Measurements from ENCODE around the gene BACH2. TPM values are rescaled to one million over a fixed set of nuclear protein-coding genes. Genes with fewer than 3 reads are reported as not detected.

Gene BACH2
- total RNA-seq, 1 experiment from 2014 or later = 3.3 TPM

DNA sequence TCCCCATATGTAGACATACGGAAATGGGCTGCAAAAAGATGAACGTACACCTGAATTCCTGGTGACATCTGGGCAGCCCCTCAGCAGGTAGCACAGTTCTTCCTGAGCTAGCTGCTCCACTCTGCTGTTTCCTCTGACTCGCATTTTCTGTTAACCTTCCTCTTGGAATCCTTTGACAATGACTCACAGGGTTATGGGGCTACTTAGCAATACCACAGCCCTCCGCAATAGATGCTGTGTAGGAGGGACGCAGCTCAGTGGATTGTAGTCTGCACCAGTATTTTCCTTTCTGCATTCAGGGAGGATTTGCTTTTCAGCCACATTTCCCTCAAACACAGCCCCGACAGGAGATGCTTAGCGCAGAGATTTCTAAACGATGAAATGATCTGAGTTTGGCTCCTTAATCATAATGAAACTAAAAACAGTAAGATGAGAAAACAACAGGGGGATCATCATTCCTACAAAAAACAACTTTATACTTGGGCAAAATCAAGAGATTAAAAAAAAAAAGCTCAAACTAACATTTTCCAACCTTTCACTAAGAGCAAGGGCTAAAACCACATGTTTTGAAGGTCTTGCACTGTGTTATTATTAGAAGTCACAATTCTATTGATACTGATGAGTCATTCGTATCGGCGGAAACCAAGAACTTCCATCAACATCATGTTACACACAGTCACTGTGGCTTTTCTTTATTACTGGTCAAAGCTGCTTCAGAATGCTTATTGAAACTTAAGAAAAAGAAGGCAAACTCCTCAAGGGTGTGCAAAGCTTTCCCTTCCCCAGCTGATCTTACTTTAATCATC lies 12.2 kb downstream of the BACH2 start:
- no peaks in the 10 kb centered on the region for H4K20me1 ChIP-seq (ENCODE audit: insufficient read depth)
- peak overlapping the region; percentile 76 for H3K4me2 ChIP-seq (ENCODE audit: low read length)
- ATAC-seq (peak; percentile 88), DNase-seq (ENCODE audit: low read depth, low spot score) (peak; percentile 86)
- H3K4me1 ChIP-seq (ENCODE audit: control insufficient read depth in 1 of 2, insufficient read depth in 2 of 2, low read length in 2 of 2) = peaks cover 23 to 40% of the 10 kb centered on the region in 2 experiments
- H3K9me2 ChIP-seq (ENCODE audit: insufficient read depth) = no peaks in the 10 kb centered on the region
- peak overlapping the region; percentile 55 for H2AFZ ChIP-seq (ENCODE audit: low read depth, low read length, poor library complexity, severe bottlenecking)
- peak overlapping the region; percentile 46 to 61 for H3K4me3 ChIP-seq (replicated peaks in 1 of 2; ENCODE audit: low read depth in 1 of 2, low read length in 2 of 2)
- intact Hi-C loops (cut with micrococcal nuclease) = loop anchor here (1.0 to 10.0 kb wide), 4 partner anchors 66 to 340 kb away; no protein-coding TSS in a partner anchor
- RAD21 ChIA-PET (ENCODE audit: low non-redundant PET in 1 of 2, low total read pairs in 2 of 2, uncharacterized antibody in 2 of 2, unreplicated experiment in 2 of 2) = interaction anchor here (1.6 kb wide), 2 partner anchors 195 to 344 kb away, joined by 4 to 7 read pairs; no protein-coding TSS in a partner anchor
- POLR2A ChIA-PET = interaction anchor here (1.0 to 1.8 kb wide), 2 partner anchors 13 to 106 kb away, joined by 3 read pairs; no protein-coding TSS in a partner anchor
- H3K9ac ChIP-seq (ENCODE audit: low read length) = peak overlapping the region; percentile 61
- H3K27me3 ChIP-seq (ENCODE audit: insufficient read depth, low read length) = no peaks in the 10 kb centered on the region
- H3K36me3 ChIP-seq (ENCODE audit: control insufficient read depth in 1 of 2, insufficient read depth in 2 of 2, low read length in 2 of 2) = no peaks in the 10 kb centered on the region
- no peaks in the 10 kb centered on the region for H3K79me2 ChIP-seq (ENCODE audit: insufficient read depth, low read length)
- H3K27ac ChIP-seq (ENCODE audit: low read depth, low read length) = peak overlapping the region; percentile 65
- no peaks in the 10 kb centered on the region for H3K9me3 ChIP-seq (ENCODE audit: control insufficient read depth in 1 of 2, insufficient read depth in 1 of 2, low read depth in 1 of 2, low read length in 2 of 2)
- CTCF ChIA-PET = interaction anchor here (0.7 to 2.6 kb wide), 6 partner anchors 10 to 344 kb away, joined by 3 to 10 read pairs (median 6); no protein-coding TSS in a partner anchor
- BruUV-seq (replicated peaks) = no TSS peak
- TF ChIP-seq ZNF274 (IDR thresholded peaks at IDR 0.05; ENCODE audit: low read depth, low read length) (no peak), SRF (IDR thresholded peaks at IDR 0.05; ENCODE audit: low read depth) (peak; percentile 17; the same call in 1 of the 2 replicates), SIN3A (IDR thresholded peaks at IDR 0.05; ENCODE audit: low read depth) (peak; percentile 75), POLR2A (IDR thresholded peaks at IDR 0.05; ENCODE audit: borderline replicate concordance, extremely low read depth, insufficient read depth, insufficient read length) (no peak), ZFX (IDR thresholded peaks at IDR 0.05) (no peak), CBX3 (IDR thresholded peaks at IDR 0.05; ENCODE audit: low read depth) (peak; percentile 70), YY1 (IDR thresholded peaks at IDR 0.05; ENCODE audit: extremely low read depth, insufficient replicate concordance, low read depth, low read length) (peak; percentile 22), RAD21 (IDR thresholded peaks at IDR 0.05; ENCODE audit: low read depth) (peak; percentile 7; the same call in 1 of the 2 replicates), EGR1 (IDR thresholded peaks at IDR 0.05; ENCODE audit: low read depth) (no peak; the same call in 1 of the 2 replicates), SP1 (IDR thresholded peaks at IDR 0.05; ENCODE audit: low read depth) (peak; percentile 50), CEBPB (IDR thresholded peaks at IDR 0.05; ENCODE audit: low read depth) (peak; percentile 51; the same call in 1 of the 2 replicates), TCF7L2 (IDR thresholded peaks at IDR 0.05; ENCODE audit: borderline replicate concordance, extremely low read depth, insufficient read depth, insufficient read length) (peak; percentile 10), FOSL1 (IDR thresholded peaks at IDR 0.05; ENCODE audit: low read depth) (peak; percentile 75), ELF1 (IDR thresholded peaks at IDR 0.05; ENCODE audit: borderline replicate concordance, low read depth) (no peak)
- TF ChIP-seq, protein P1, sequence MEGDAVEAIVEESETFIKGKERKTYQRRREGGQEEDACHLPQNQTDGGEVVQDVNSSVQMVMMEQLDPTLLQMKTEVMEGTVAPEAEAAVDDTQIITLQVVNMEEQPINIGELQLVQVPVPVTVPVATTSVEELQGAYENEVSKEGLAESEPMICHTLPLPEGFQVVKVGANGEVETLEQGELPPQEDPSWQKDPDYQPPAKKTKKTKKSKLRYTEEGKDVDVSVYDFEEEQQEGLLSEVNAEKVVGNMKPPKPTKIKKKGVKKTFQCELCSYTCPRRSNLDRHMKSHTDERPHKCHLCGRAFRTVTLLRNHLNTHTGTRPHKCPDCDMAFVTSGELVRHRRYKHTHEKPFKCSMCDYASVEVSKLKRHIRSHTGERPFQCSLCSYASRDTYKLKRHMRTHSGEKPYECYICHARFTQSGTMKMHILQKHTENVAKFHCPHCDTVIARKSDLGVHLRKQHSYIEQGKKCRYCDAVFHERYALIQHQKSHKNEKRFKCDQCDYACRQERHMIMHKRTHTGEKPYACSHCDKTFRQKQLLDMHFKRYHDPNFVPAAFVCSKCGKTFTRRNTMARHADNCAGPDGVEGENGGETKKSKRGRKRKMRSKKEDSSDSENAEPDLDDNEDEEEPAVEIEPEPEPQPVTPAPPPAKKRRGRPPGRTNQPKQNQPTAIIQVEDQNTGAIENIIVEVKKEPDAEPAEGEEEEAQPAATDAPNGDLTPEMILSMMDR (IDR thresholded peaks at IDR 0.05 in 2 of 3, conservative IDR thresholded peaks at IDR 0.05 in 1 of 3; ENCODE audit: borderline replicate concordance in 1 of 3, insufficient read depth in 1 of 3, low read depth in 2 of 3, low read length in 2 of 3) = peak in 1 of 3 experiments; percentile 26; a peak in 1 of 6 replicates
- TF ChIP-seq, protein P2, sequence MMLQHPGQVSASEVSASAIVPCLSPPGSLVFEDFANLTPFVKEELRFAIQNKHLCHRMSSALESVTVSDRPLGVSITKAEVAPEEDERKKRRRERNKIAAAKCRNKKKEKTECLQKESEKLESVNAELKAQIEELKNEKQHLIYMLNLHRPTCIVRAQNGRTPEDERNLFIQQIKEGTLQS (IDR thresholded peaks at IDR 0.05) = no peak; the same call in none of the 2 replicates
- TF ChIP-seq, protein P3, sequence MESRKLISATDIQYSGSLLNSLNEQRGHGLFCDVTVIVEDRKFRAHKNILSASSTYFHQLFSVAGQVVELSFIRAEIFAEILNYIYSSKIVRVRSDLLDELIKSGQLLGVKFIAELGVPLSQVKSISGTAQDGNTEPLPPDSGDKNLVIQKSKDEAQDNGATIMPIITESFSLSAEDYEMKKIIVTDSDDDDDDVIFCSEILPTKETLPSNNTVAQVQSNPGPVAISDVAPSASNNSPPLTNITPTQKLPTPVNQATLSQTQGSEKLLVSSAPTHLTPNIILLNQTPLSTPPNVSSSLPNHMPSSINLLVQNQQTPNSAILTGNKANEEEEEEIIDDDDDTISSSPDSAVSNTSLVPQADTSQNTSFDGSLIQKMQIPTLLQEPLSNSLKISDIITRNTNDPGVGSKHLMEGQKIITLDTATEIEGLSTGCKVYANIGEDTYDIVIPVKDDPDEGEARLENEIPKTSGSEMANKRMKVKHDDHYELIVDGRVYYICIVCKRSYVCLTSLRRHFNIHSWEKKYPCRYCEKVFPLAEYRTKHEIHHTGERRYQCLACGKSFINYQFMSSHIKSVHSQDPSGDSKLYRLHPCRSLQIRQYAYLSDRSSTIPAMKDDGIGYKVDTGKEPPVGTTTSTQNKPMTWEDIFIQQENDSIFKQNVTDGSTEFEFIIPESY (IDR thresholded peaks at IDR 0.05; ENCODE audit: extremely low read depth, insufficient replicate concordance, low read length) = no peak
- TF ChIP-seq, protein P4, sequence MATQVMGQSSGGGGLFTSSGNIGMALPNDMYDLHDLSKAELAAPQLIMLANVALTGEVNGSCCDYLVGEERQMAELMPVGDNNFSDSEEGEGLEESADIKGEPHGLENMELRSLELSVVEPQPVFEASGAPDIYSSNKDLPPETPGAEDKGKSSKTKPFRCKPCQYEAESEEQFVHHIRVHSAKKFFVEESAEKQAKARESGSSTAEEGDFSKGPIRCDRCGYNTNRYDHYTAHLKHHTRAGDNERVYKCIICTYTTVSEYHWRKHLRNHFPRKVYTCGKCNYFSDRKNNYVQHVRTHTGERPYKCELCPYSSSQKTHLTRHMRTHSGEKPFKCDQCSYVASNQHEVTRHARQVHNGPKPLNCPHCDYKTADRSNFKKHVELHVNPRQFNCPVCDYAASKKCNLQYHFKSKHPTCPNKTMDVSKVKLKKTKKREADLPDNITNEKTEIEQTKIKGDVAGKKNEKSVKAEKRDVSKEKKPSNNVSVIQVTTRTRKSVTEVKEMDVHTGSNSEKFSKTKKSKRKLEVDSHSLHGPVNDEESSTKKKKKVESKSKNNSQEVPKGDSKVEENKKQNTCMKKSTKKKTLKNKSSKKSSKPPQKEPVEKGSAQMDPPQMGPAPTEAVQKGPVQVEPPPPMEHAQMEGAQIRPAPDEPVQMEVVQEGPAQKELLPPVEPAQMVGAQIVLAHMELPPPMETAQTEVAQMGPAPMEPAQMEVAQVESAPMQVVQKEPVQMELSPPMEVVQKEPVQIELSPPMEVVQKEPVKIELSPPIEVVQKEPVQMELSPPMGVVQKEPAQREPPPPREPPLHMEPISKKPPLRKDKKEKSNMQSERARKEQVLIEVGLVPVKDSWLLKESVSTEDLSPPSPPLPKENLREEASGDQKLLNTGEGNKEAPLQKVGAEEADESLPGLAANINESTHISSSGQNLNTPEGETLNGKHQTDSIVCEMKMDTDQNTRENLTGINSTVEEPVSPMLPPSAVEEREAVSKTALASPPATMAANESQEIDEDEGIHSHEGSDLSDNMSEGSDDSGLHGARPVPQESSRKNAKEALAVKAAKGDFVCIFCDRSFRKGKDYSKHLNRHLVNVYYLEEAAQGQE (IDR thresholded peaks at IDR 0.05; ENCODE audit: low read depth) = no peak

All from HCT116 (cell line).